Upper lobe of left lung (tissue), 6 donors: ENCODE results near the gene TRAPPC1. TPM values are rescaled to one million over a fixed set of nuclear protein-coding genes. Genes with fewer than 3 reads are reported as not detected.
A peak's percentile ranks its signal among the peaks of the same experiment; 100 is the strongest.

Experiments used
- ATAC-seq, 2 donors: fragments of 200-7000 bp; cut with Tn5 transposase; one replicate each; pipeline ENCODE4 v1.9.1; 2022; ENCODE audit warnings: mild to moderate bottlenecking in 2 of 2, moderate library complexity in 2 of 2; ENCODE audit not compliant: low FRiP score in 2 of 2
- DNase-seq, 2 donors: peaks; one replicate each; pipeline ENCODE4 v3.0.0-alpha.2; 2019 to 2020
- H3K27ac ChIP-seq, 4 donors: fragments of 200-600 bp; sonication (generic); one replicate each; pipeline ENCODE4 v1.5.1; 2016 to 2019
- H3K27me3 ChIP-seq, 4 donors: fragments of 200-600 bp; sonication (generic); one replicate each; pipeline ENCODE4 v1.5.1; 2017 to 2019
- H3K36me3 ChIP-seq, 4 donors: fragments of 200-600 bp; sonication (generic); one replicate each; pipeline ENCODE4 v1.5.1; 2016 to 2019
- H3K4me1 ChIP-seq, 4 donors: fragments of 200-600 bp; sonication (generic); one replicate each; pipeline ENCODE4 v1.5.1; 2018 to 2019
- H3K4me3 ChIP-seq, 4 donors: fragments of 200-600 bp; sonication (generic); one replicate each; pipeline ENCODE4 v1.5.1; 2017 to 2019; ENCODE audit warnings: mild to moderate bottlenecking in 2 of 4, moderate library complexity in 1 of 4
- H3K9me3 ChIP-seq, 4 donors: fragments of 200-600 bp; sonication (generic); one replicate each; pipeline ENCODE4 v1.5.1; 2018 to 2019
- CTCF ChIP-seq, 6 experiments: fragments of 450-650 bp in 4 of 6; fragments of 200-600 bp in 2 of 6; sonication (generic) in 2 of 6; IDR thresholded peaks; one replicate each; pipeline ENCODE4 v1.5.1; 2016 to 2019; ENCODE audit warnings: antibody characterized with exemption in 6 of 6
- EP300 ChIP-seq, 4 donors: sonication (generic); formaldehyde crosslinking; IDR thresholded peaks; one replicate each; pipeline ENCODE4 v1.5.1; 2017; ENCODE audit warnings: antibody characterized with exemption in 4 of 4, control low read depth in 2 of 4
- POLR2A ChIP-seq, 4 donors: fragments of 450-650 bp; IDR thresholded peaks; one replicate each; pipeline ENCODE4 v1.5.1; 2016 to 2017; ENCODE audit warnings: antibody characterized with exemption in 4 of 4, mild to moderate bottlenecking in 2 of 4
- POLR2AphosphoS5 ChIP-seq, 2 donors: sonication (generic); formaldehyde crosslinking; IDR thresholded peaks; one replicate each; pipeline ENCODE4 v1.5.1; 2017; ENCODE audit warnings: antibody characterized with exemption in 2 of 2
- WGBS, 2 donors: methylation state at CpG; one replicate each; pipeline ENCODE4 v1.1.5; 2017 to 2018; 5-methylcytosine and 5-hydroxymethylcytosine counted together
- total RNA-seq, 6 donors: library from RNA; depleted of rRNA in 4 of 6; stranded (reverse); fragments of >200 nt in 4 of 6; gene quantifications; one replicate each; pipeline versions ENCODE4 v1.1.0 to v1.2.1, GENCODE V29; 2016 to 2021
- donor health status: DM: no; HTN: no; CAD: no; lungs with moderate emphysema.
- donor health status: DM: no; HTN: yes; CAD: no; lungs with severe emphysema.

Gene TRAPPC1
- total RNA-seq, 6 donors from 2014 or later, result 70.4 to 148 (median 95.8) TPM

GRCh38 chr17:7930841-7931631 is 710 bp downstream of the TRAPPC1 start:
- 43% methylated on average over 19 to 20 of the region's 20 CpGs for WGBS, 2 donors
- H3K9me3 ChIP-seq, result no peaks in the 10 kb centered on the region
- peaks cover 16 to 48% (median 22%) of the 10 kb centered on the region in 4 donors for H3K4me1 ChIP-seq
- H3K27me3 ChIP-seq, result no peaks in the 10 kb centered on the region
- ATAC-seq, result no peak
- H3K27ac ChIP-seq, result peak overlapping the region; percentile 80 to 91 (median 88)
- TF ChIP-seq POLR2AphosphoS5 (IDR thresholded peaks at IDR 0.05) (no peak), POLR2A (IDR thresholded peaks at IDR 0.05) (no peak)
- H3K4me3 ChIP-seq, result peak overlapping the region; percentile 59 to 81 (median 73)
- H3K36me3 ChIP-seq, result peaks cover 0 to 17% (median 6%) of the 10 kb centered on the region in 4 donors
- DNase-seq, result no peak

GRCh38 chr17:7929158-7930023 is 2.4 kb downstream of the TRAPPC1 start, which contains the start of gene KCNAB3:
KCNAB3 (minus strand) TSS chr17:7929856; CDS start chr17:7929435, 421 bp downstream.
- Histone ChIP-seq H3K36me3 (peaks cover 0 to 8% (median 0%) of the 10 kb centered on the region in 4 donors), H3K4me3 (no peak within 1 kb of the TSS), H3K27ac (no peak within 1 kb of the TSS), H3K9me3 (no peaks in the 10 kb centered on the region), H3K27me3 (no peaks in the 10 kb centered on the region), H3K4me1 (peaks cover 16 to 37% (median 22%) of the 10 kb centered on the region in 4 donors)
- peak in 1 of 2 donors; percentile 77 for DNase-seq
- 61 to 75% methylated on average over 47 to 59 of the region's 67 CpGs for WGBS, 2 donors
- ATAC-seq, result no peak
- TF ChIP-seq CTCF (IDR thresholded peaks at IDR 0.05) (no peak), POLR2A (IDR thresholded peaks at IDR 0.05) (no peak), POLR2AphosphoS5 (IDR thresholded peaks at IDR 0.05) (no peak), EP300 (IDR thresholded peaks at IDR 0.05) (no peak)

- peaks cover 0 to 8% (median 0%) of the 10 kb centered on the region in 4 donors for H3K36me3 ChIP-seq
- H3K27me3 ChIP-seq, result no peaks in the 10 kb centered on the region
- 74 to 90% methylated on average over 3 of the region's 3 CpGs for WGBS, 2 donors
- peaks cover 14 to 32% (median 17%) of the 10 kb centered on the region in 4 donors for H3K4me1 ChIP-seq
- H3K4me3 ChIP-seq, result no peak overlapping the region
- no peak for DNase-seq
- ATAC-seq, result no peak
- no peak overlapping the region for H3K27ac ChIP-seq
- no peak for TF ChIP-seq POLR2AphosphoS5 (IDR thresholded peaks at IDR 0.05)
- no peak for TF ChIP-seq CTCF (IDR thresholded peaks at IDR 0.05)
- TF ChIP-seq POLR2A (IDR thresholded peaks at IDR 0.05), result no peak
- no peak for TF ChIP-seq EP300 (IDR thresholded peaks at IDR 0.05)
- no peaks in the 10 kb centered on the region for H3K9me3 ChIP-seq
These were observed 4.2 kb downstream of the TRAPPC1 start for GRCh38 chr17:7927596-7927995.

- DNase-seq, result peak; percentile 90 to 95
- Histone ChIP-seq H3K27me3 (no peaks in the 10 kb centered on the region), H3K9me3 (no peaks in the 10 kb centered on the region), H3K27ac (peak overlapping the region; percentile 45 to 81 (median 76)), H3K36me3 (no peaks in the 10 kb centered on the region), H3K4me1 (peaks cover 11 to 17% (median 14%) of the 10 kb centered on the region in 4 donors), H3K4me3 (peak overlapping the region; percentile 24 to 58 (median 48))
- TF ChIP-seq CTCF (IDR thresholded peaks at IDR 0.05) (no peak), POLR2A (IDR thresholded peaks at IDR 0.05) (peak in 2 of 4 donors; percentile 57 to 87), POLR2AphosphoS5 (IDR thresholded peaks at IDR 0.05) (peak; percentile 51 to 85)
- ATAC-seq, result peak; percentile 93 to 95
- 17 to 44% methylated on average over 19 to 29 of the region's 45 CpGs for WGBS, 2 donors
These were observed 8.7 kb downstream of the TRAPPC1 start for GRCh38 chr17:7922845-7923628.
